ENCODE measurements around the gene ARL16.

Gene ARL16

GRCh38 chr17:81722184-81723120 lies 38.9 kb upstream of the ARL16 start:
- H2AK5ac ChIP-seq (ENCODE audit: low read length): no peak overlapping the region
- H3K9ac ChIP-seq (ENCODE audit: low read length): no peak overlapping the region
- H3K27ac ChIP-seq (ENCODE audit: low read depth, low read length): no peak overlapping the region
- H2BK15ac ChIP-seq (replicated peaks; ENCODE audit: low read depth): no peak overlapping the region
- H3K18ac ChIP-seq (ENCODE audit: low read length): no peak overlapping the region
- H3K56ac ChIP-seq (ENCODE audit: low read length): peak overlapping the region; percentile 7
- H3K4ac ChIP-seq (ENCODE audit: low read depth, low read length): no peak overlapping the region
- H2BK5ac ChIP-seq (ENCODE audit: low read length): no peak overlapping the region
- H3K4me2 ChIP-seq (ENCODE audit: low read length): no peak overlapping the region
- WGBS (ENCODE audit: extremely low coverage, insufficient coverage, low lambda C conversion rate): no CpG with 5 or more reads among the region's 10 CpGs
- H3K23ac ChIP-seq (ENCODE audit: low read length): no peak overlapping the region
- no peaks in the 10 kb centered on the region for H3K36me3 ChIP-seq (ENCODE audit: control insufficient read depth, insufficient read depth, low read length)
- no peak overlapping the region for H4K5ac ChIP-seq (ENCODE audit: low read length)
- H3K4me1 ChIP-seq (ENCODE audit: control insufficient read depth, low read depth, low read length): no peaks in the 10 kb centered on the region
- DNase-seq: no peak
- no peak overlapping the region for H3K4me3 ChIP-seq (ENCODE audit: low read length)
- H3K27me3 ChIP-seq (ENCODE audit: insufficient read depth, low read length, poor library complexity): no peaks in the 10 kb centered on the region
- H2BK120ac ChIP-seq (ENCODE audit: low read depth, low read length): no peak overlapping the region
- no peaks in the 10 kb centered on the region for H3K79me1 ChIP-seq (ENCODE audit: low read length)
- H4K8ac ChIP-seq (ENCODE audit: low read depth, low read length): no peak overlapping the region
- no peaks in the 10 kb centered on the region for H3K79me2 ChIP-seq (ENCODE audit: control insufficient read depth, insufficient read depth, low read length)

GRCh38 chr17:81720267-81721071 lies 36.9 kb upstream of the ARL16 start:
- no peak overlapping the region for H4K5ac ChIP-seq (ENCODE audit: low read length)
- H2BK120ac ChIP-seq (ENCODE audit: low read depth, low read length): no peak overlapping the region
- H3K9ac ChIP-seq (ENCODE audit: low read length): no peak overlapping the region
- no peaks in the 10 kb centered on the region for H3K36me3 ChIP-seq (ENCODE audit: control insufficient read depth, insufficient read depth, low read length)
- H3K79me2 ChIP-seq (ENCODE audit: control insufficient read depth, insufficient read depth, low read length): no peaks in the 10 kb centered on the region
- no peak overlapping the region for H3K4ac ChIP-seq (ENCODE audit: low read depth, low read length)
- H3K4me2 ChIP-seq (ENCODE audit: low read length): no peak overlapping the region
- H2AK5ac ChIP-seq (ENCODE audit: low read length): no peak overlapping the region
- H3K18ac ChIP-seq (ENCODE audit: low read length): no peak overlapping the region
- no peaks in the 10 kb centered on the region for H3K4me1 ChIP-seq (ENCODE audit: control insufficient read depth, low read depth, low read length)
- no peak for DNase-seq
- H3K27me3 ChIP-seq (ENCODE audit: insufficient read depth, low read length, poor library complexity): no peaks in the 10 kb centered on the region
- no peak overlapping the region for H3K23ac ChIP-seq (ENCODE audit: low read length)
- no peak overlapping the region for H4K8ac ChIP-seq (ENCODE audit: low read depth, low read length)
- H3K4me3 ChIP-seq (ENCODE audit: low read length): no peak overlapping the region
- no peak overlapping the region for H2BK5ac ChIP-seq (ENCODE audit: low read length)
- H3K56ac ChIP-seq (ENCODE audit: low read length): no peak overlapping the region
- H3K79me1 ChIP-seq (ENCODE audit: low read length): no peaks in the 10 kb centered on the region
- H3K27ac ChIP-seq (ENCODE audit: low read depth, low read length): no peak overlapping the region
- WGBS (ENCODE audit: extremely low coverage, insufficient coverage, low lambda C conversion rate): no CpG with 5 or more reads among the region's 33 CpGs
- no peak overlapping the region for H2BK15ac ChIP-seq (replicated peaks; ENCODE audit: low read depth)

GRCh38 chr17:81719410-81720266 lies 36.0 kb upstream of the ARL16 start:
- H3K36me3 ChIP-seq (ENCODE audit: control insufficient read depth, insufficient read depth, low read length): no peaks in the 10 kb centered on the region
- H3K79me2 ChIP-seq (ENCODE audit: control insufficient read depth, insufficient read depth, low read length): no peaks in the 10 kb centered on the region
- no peak overlapping the region for H2BK5ac ChIP-seq (ENCODE audit: low read length)
- no peak overlapping the region for H4K5ac ChIP-seq (ENCODE audit: low read length)
- no peak overlapping the region for H3K4me3 ChIP-seq (ENCODE audit: low read length)
- no peaks in the 10 kb centered on the region for H3K79me1 ChIP-seq (ENCODE audit: low read length)
- no peak overlapping the region for H4K8ac ChIP-seq (ENCODE audit: low read depth, low read length)
- no peak overlapping the region for H3K4ac ChIP-seq (ENCODE audit: low read depth, low read length)
- no peak overlapping the region for H3K4me2 ChIP-seq (ENCODE audit: low read length)
- H2AK5ac ChIP-seq (ENCODE audit: low read length): no peak overlapping the region
- no peak overlapping the region for H3K56ac ChIP-seq (ENCODE audit: low read length)
- no CpG with 5 or more reads among the region's 33 CpGs for WGBS (ENCODE audit: extremely low coverage, insufficient coverage, low lambda C conversion rate)
- H3K23ac ChIP-seq (ENCODE audit: low read length): no peak overlapping the region
- H3K27me3 ChIP-seq (ENCODE audit: insufficient read depth, low read length, poor library complexity): no peaks in the 10 kb centered on the region
- no peak overlapping the region for H3K27ac ChIP-seq (ENCODE audit: low read depth, low read length)
- H2BK120ac ChIP-seq (ENCODE audit: low read depth, low read length): no peak overlapping the region
- DNase-seq: no peak
- no peaks in the 10 kb centered on the region for H3K4me1 ChIP-seq (ENCODE audit: control insufficient read depth, low read depth, low read length)
- no peak overlapping the region for H3K9ac ChIP-seq (ENCODE audit: low read length)
- no peak overlapping the region for H2BK15ac ChIP-seq (replicated peaks; ENCODE audit: low read depth)
- no peak overlapping the region for H3K18ac ChIP-seq (ENCODE audit: low read length)

GRCh38 chr17:81717766-81718089 lies 34.1 kb upstream of the ARL16 start:
- H3K27ac ChIP-seq (ENCODE audit: low read depth, low read length): no peak overlapping the region
- H3K4ac ChIP-seq (ENCODE audit: low read depth, low read length): no peak overlapping the region
- H2BK15ac ChIP-seq (replicated peaks; ENCODE audit: low read depth): no peak overlapping the region
- no peak overlapping the region for H4K5ac ChIP-seq (ENCODE audit: low read length)
- no peak overlapping the region for H3K9ac ChIP-seq (ENCODE audit: low read length)
- H3K27me3 ChIP-seq (ENCODE audit: insufficient read depth, low read length, poor library complexity): no peaks in the 10 kb centered on the region
- peaks cover 2% of the 10 kb centered on the region for H3K79me1 ChIP-seq (ENCODE audit: low read length)
- no peaks in the 10 kb centered on the region for H3K36me3 ChIP-seq (ENCODE audit: control insufficient read depth, insufficient read depth, low read length)
- no peak overlapping the region for H4K8ac ChIP-seq (ENCODE audit: low read depth, low read length)
- H2AK5ac ChIP-seq (ENCODE audit: low read length): no peak overlapping the region
- H2BK120ac ChIP-seq (ENCODE audit: low read depth, low read length): no peak overlapping the region
- H3K18ac ChIP-seq (ENCODE audit: low read length): no peak overlapping the region
- no CpG with 5 or more reads among the region's 9 CpGs for WGBS (ENCODE audit: extremely low coverage, insufficient coverage, low lambda C conversion rate)
- no peak for DNase-seq
- H3K4me2 ChIP-seq (ENCODE audit: low read length): no peak overlapping the region
- peaks cover 2% of the 10 kb centered on the region for H3K4me1 ChIP-seq (ENCODE audit: control insufficient read depth, low read depth, low read length)
- H3K23ac ChIP-seq (ENCODE audit: low read length): no peak overlapping the region
- H3K56ac ChIP-seq (ENCODE audit: low read length): no peak overlapping the region
- H2BK5ac ChIP-seq (ENCODE audit: low read length): no peak overlapping the region
- H3K79me2 ChIP-seq (ENCODE audit: control insufficient read depth, insufficient read depth, low read length): no peaks in the 10 kb centered on the region
- H3K4me3 ChIP-seq (ENCODE audit: low read length): no peak overlapping the region

GRCh38 chr17:81717049-81717765 lies 33.6 kb upstream of the ARL16 start:
- H3K4me2 ChIP-seq (ENCODE audit: low read length): no peak overlapping the region
- H4K8ac ChIP-seq (ENCODE audit: low read depth, low read length): no peak overlapping the region
- H2AK5ac ChIP-seq (ENCODE audit: low read length): no peak overlapping the region
- H3K4ac ChIP-seq (ENCODE audit: low read depth, low read length): no peak overlapping the region
- H3K27ac ChIP-seq (ENCODE audit: low read depth, low read length): no peak overlapping the region
- H3K4me1 ChIP-seq (ENCODE audit: control insufficient read depth, low read depth, low read length): peaks cover 2% of the 10 kb centered on the region
- H4K5ac ChIP-seq (ENCODE audit: low read length): no peak overlapping the region
- no peaks in the 10 kb centered on the region for H3K36me3 ChIP-seq (ENCODE audit: control insufficient read depth, insufficient read depth, low read length)
- no peak overlapping the region for H2BK120ac ChIP-seq (ENCODE audit: low read depth, low read length)
- H3K27me3 ChIP-seq (ENCODE audit: insufficient read depth, low read length, poor library complexity): no peaks in the 10 kb centered on the region
- WGBS (ENCODE audit: extremely low coverage, insufficient coverage, low lambda C conversion rate): no CpG with 5 or more reads among the region's 25 CpGs
- H3K79me1 ChIP-seq (ENCODE audit: low read length): peaks cover 3% of the 10 kb centered on the region
- H3K18ac ChIP-seq (ENCODE audit: low read length): no peak overlapping the region
- H3K79me2 ChIP-seq (ENCODE audit: control insufficient read depth, insufficient read depth, low read length): no peaks in the 10 kb centered on the region
- DNase-seq: no peak
- no peak overlapping the region for H3K9ac ChIP-seq (ENCODE audit: low read length)
- no peak overlapping the region for H3K56ac ChIP-seq (ENCODE audit: low read length)
- no peak overlapping the region for H3K23ac ChIP-seq (ENCODE audit: low read length)
- H3K4me3 ChIP-seq (ENCODE audit: low read length): no peak overlapping the region
- H2BK5ac ChIP-seq (ENCODE audit: low read length): no peak overlapping the region
- H2BK15ac ChIP-seq (replicated peaks; ENCODE audit: low read depth): no peak overlapping the region
